HEK293 (cell line): ENCODE data around the gene ARL8B.

Source experiments
- CTCF ChIA-PET: fragments of 350-600 bp; formaldehyde crosslinking; extraction: SDS; loops from one replicate; lab custom pipeline; 2021; ENCODE audit warnings: antibody characterized with exemption; lab: Yijun Ruan, JAX
- POLR2A ChIA-PET: fragments of 300-600 bp; formaldehyde crosslinking; extraction: SDS; loops from one replicate; lab custom pipeline; 2020; ENCODE audit warnings: antibody characterized with exemption, inconsistent platforms; lab: Yijun Ruan, JAX
- H3K27ac ChIP-seq: fragments of 200-500 bp; sonication (Bioruptor generic); 2 replicates; pipeline ENCODE4 v1.5.1; 2014; ENCODE audit warnings: low read depth, low read length, control low read depth, inconsistent platforms; ENCODE audit errors: extremely low read depth
- H3K36me3 ChIP-seq, 2 experiments: fragments of 200-500 bp in 1 of 2; sonication (Bioruptor generic) in 1 of 2; 1 replicate in 1 of 2; 2 replicates in 1 of 2; pipeline ENCODE4 v1.5.1; 2014 to 2017; ENCODE audit warnings: inconsistent platforms in 2 of 2, low read length in 2 of 2; ENCODE audit not compliant: control insufficient read depth in 2 of 2, insufficient read depth in 1 of 2
- H3K4me1 ChIP-seq: fragments of 200-500 bp; sonication (Bioruptor generic); 2 replicates; pipeline ENCODE4 v1.5.1; 2014; ENCODE audit warnings: mild to moderate bottlenecking, low read length, inconsistent platforms; ENCODE audit not compliant: control insufficient read depth, insufficient read depth
- H3K4me3 ChIP-seq: 2 replicates; pipeline ENCODE4 v1.5.1; 2011; ENCODE audit warnings: low read depth, mild to moderate bottlenecking, control low read depth, low read length, moderate library complexity
- H3K9me3 ChIP-seq: fragments of 200-500 bp; sonication (Bioruptor generic); 2 replicates; pipeline ENCODE4 v1.5.1; 2014; ENCODE audit warnings: low read depth, low read length, inconsistent platforms; ENCODE audit not compliant: control insufficient read depth, insufficient read depth
- KLF7 ChIP-seq: fragments of 450-650 bp; formaldehyde crosslinking; IDR thresholded peaks from 2 replicates; pipeline ENCODE4 v1.5.1; 2016; ENCODE audit warnings: missing biosample characterization, missing genetic modification characterization, borderline replicate concordance
- MYNN ChIP-seq: fragments of 450-650 bp; formaldehyde crosslinking; IDR thresholded peaks from 2 replicates; pipeline ENCODE4 v1.5.1; 2016; ENCODE audit warnings: missing biosample characterization, missing genetic modification characterization, borderline replicate concordance
- RBAK ChIP-seq: fragments of 450-650 bp; formaldehyde crosslinking; IDR thresholded peaks from 2 replicates; pipeline ENCODE4 v1.5.1; 2016; ENCODE audit warnings: missing biosample characterization, missing genetic modification characterization
- SP2 ChIP-seq: fragments of 450-650 bp; formaldehyde crosslinking; IDR thresholded peaks from 2 replicates; pipeline ENCODE4 v1.5.1; 2016; ENCODE audit warnings: missing biosample characterization, missing genetic modification characterization
- SP3 ChIP-seq: fragments of 450-650 bp; formaldehyde crosslinking; IDR thresholded peaks from 2 replicates; pipeline ENCODE4 v1.5.1; 2016; ENCODE audit warnings: missing biosample characterization, missing genetic modification characterization
- WT1 ChIP-seq: fragments of 450-650 bp; formaldehyde crosslinking; IDR thresholded peaks from 2 replicates; pipeline ENCODE4 v1.5.1; 2016; ENCODE audit warnings: missing biosample characterization, missing genetic modification characterization
- ZBTB26 ChIP-seq: fragments of 450-650 bp; formaldehyde crosslinking; optimal IDR thresholded peaks from 2 replicates; pipeline ENCODE3; 2016; ENCODE audit warnings: missing biosample characterization, mild to moderate bottlenecking, missing genetic modification characterization
- ZIC2 ChIP-seq: fragments of 450-650 bp; formaldehyde crosslinking; IDR thresholded peaks from 2 replicates; pipeline ENCODE4 v1.5.1; 2016; ENCODE audit warnings: missing biosample characterization, missing genetic modification characterization
- ZNF140 ChIP-seq: fragments of 450-650 bp; formaldehyde crosslinking; IDR thresholded peaks from 2 replicates; pipeline ENCODE4 v1.5.1; 2016; ENCODE audit warnings: missing biosample characterization, missing genetic modification characterization
- ZNF157 ChIP-seq: fragments of 450-650 bp; formaldehyde crosslinking; IDR thresholded peaks from 2 replicates; pipeline ENCODE4 v1.5.1; 2016; ENCODE audit warnings: missing biosample characterization, missing genetic modification characterization
- ZNF202 ChIP-seq: fragments of 450-650 bp; formaldehyde crosslinking; IDR thresholded peaks from 2 replicates; pipeline ENCODE4 v1.5.1; 2016; ENCODE audit warnings: missing biosample characterization, missing genetic modification characterization, borderline replicate concordance
- ZNF26 ChIP-seq: fragments of 450-650 bp; formaldehyde crosslinking; IDR thresholded peaks from 2 replicates; pipeline ENCODE4 v1.5.1; 2016; ENCODE audit warnings: missing biosample characterization, missing genetic modification characterization
- ZNF302 ChIP-seq: fragments of 450-650 bp; formaldehyde crosslinking; IDR thresholded peaks from 2 replicates; pipeline ENCODE4 v1.5.1; 2016; ENCODE audit warnings: missing biosample characterization, missing genetic modification characterization, low read depth
- ZNF311 ChIP-seq: fragments of 450-650 bp; formaldehyde crosslinking; IDR thresholded peaks from 2 replicates; pipeline ENCODE4 v1.5.1; 2017; ENCODE audit warnings: missing biosample characterization, missing genetic modification characterization, borderline replicate concordance
- ZNF404 ChIP-seq: fragments of 450-650 bp; formaldehyde crosslinking; IDR thresholded peaks from 2 replicates; pipeline ENCODE4 v1.5.1; 2017; ENCODE audit warnings: missing biosample characterization, missing genetic modification characterization
- ZNF521 ChIP-seq: fragments of 450-650 bp; formaldehyde crosslinking; IDR thresholded peaks from 2 replicates; pipeline ENCODE4 v1.5.1; 2017; ENCODE audit warnings: missing biosample characterization, mild to moderate bottlenecking, missing genetic modification characterization
- ZNF558 ChIP-seq: fragments of 450-650 bp; formaldehyde crosslinking; IDR thresholded peaks from 2 replicates; pipeline ENCODE4 v1.5.1; 2016; ENCODE audit warnings: missing biosample characterization, missing genetic modification characterization
- ZNF571 ChIP-seq: fragments of 450-650 bp; formaldehyde crosslinking; IDR thresholded peaks from 2 replicates; pipeline ENCODE4 v1.5.0; 2017; ENCODE audit warnings: missing biosample characterization, missing genetic modification characterization
- ZNF585B ChIP-seq: fragments of 450-650 bp; formaldehyde crosslinking; IDR thresholded peaks from 2 replicates; pipeline ENCODE4 v1.5.1; 2016; ENCODE audit warnings: missing biosample characterization, missing genetic modification characterization
- ZNF629 ChIP-seq: fragments of 450-650 bp; formaldehyde crosslinking; IDR thresholded peaks from 2 replicates; pipeline ENCODE4 v1.5.1; 2017; ENCODE audit warnings: missing biosample characterization, missing genetic modification characterization
- ZNF837 ChIP-seq: fragments of 450-650 bp; formaldehyde crosslinking; IDR thresholded peaks from 2 replicates; pipeline ENCODE4 v1.5.1; 2016; ENCODE audit warnings: missing biosample characterization, missing genetic modification characterization
- ZSCAN4 ChIP-seq: fragments of 450-650 bp; formaldehyde crosslinking; IDR thresholded peaks from 2 replicates; pipeline ENCODE4 v1.5.1; 2017; ENCODE audit warnings: missing biosample characterization, missing genetic modification characterization
- TF ChIP-seq, protein P1 (sequence below): fragments of 450-650 bp; formaldehyde crosslinking; IDR thresholded peaks from 2 replicates; pipeline ENCODE4 v1.5.1; 2016; ENCODE audit warnings: missing biosample characterization, missing genetic modification characterization, borderline replicate concordance
- TF ChIP-seq, protein P2 (sequence below): fragments of 450-650 bp; formaldehyde crosslinking; IDR thresholded peaks from 2 replicates; pipeline ENCODE4 v1.5.1; 2017; ENCODE audit warnings: missing biosample characterization, missing genetic modification characterization

Gene ARL8B

DNA sequence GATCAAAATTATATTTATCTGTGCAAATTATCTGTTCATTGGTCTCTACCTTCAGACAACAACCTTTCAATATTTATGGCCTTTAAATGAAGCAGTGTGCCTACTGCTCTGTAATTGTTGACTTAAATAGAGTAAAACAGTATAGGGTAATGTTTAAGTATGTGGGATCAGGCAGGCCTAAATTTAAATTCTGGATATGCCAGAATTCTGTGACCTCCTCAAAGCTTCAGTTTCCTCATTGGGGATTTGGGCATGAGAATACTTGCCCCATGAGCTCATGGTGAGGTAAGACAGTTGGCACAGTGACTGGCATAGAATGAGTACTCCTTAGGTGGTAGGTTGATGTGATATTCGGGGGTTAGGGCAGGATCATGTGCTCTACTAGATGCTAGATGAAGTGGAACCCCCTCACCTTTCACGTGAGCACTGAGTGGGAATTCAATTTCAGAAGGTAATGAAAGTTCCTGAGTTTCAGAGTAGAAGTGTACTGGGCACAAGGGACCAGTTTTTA is 14.9 kb downstream of the ARL8B start (continued):
- TF ChIP-seq ZNF26 (tag by site-specific recombination) (no peak), ZNF404 (tag by site-specific recombination) (no peak), ZNF157 (tag by site-specific recombination) (no peak), ZNF629 (tag by site-specific recombination) (no peak), SP3 (no peak), ZNF140 (tag by site-specific recombination) (no peak), ZNF837 (tag by site-specific recombination) (no peak), ZNF521 (tag by site-specific recombination) (no peak), ZIC2 (tag by site-specific recombination) (no peak), ZNF202 (tag by site-specific recombination) (no peak), MYNN (tag by site-specific recombination) (no peak), ZSCAN4 (tag by site-specific recombination) (no peak), RBAK (tag by site-specific recombination) (no peak), ZNF558 (tag by site-specific recombination) (no peak)
- TF ChIP-seq, protein P1, sequence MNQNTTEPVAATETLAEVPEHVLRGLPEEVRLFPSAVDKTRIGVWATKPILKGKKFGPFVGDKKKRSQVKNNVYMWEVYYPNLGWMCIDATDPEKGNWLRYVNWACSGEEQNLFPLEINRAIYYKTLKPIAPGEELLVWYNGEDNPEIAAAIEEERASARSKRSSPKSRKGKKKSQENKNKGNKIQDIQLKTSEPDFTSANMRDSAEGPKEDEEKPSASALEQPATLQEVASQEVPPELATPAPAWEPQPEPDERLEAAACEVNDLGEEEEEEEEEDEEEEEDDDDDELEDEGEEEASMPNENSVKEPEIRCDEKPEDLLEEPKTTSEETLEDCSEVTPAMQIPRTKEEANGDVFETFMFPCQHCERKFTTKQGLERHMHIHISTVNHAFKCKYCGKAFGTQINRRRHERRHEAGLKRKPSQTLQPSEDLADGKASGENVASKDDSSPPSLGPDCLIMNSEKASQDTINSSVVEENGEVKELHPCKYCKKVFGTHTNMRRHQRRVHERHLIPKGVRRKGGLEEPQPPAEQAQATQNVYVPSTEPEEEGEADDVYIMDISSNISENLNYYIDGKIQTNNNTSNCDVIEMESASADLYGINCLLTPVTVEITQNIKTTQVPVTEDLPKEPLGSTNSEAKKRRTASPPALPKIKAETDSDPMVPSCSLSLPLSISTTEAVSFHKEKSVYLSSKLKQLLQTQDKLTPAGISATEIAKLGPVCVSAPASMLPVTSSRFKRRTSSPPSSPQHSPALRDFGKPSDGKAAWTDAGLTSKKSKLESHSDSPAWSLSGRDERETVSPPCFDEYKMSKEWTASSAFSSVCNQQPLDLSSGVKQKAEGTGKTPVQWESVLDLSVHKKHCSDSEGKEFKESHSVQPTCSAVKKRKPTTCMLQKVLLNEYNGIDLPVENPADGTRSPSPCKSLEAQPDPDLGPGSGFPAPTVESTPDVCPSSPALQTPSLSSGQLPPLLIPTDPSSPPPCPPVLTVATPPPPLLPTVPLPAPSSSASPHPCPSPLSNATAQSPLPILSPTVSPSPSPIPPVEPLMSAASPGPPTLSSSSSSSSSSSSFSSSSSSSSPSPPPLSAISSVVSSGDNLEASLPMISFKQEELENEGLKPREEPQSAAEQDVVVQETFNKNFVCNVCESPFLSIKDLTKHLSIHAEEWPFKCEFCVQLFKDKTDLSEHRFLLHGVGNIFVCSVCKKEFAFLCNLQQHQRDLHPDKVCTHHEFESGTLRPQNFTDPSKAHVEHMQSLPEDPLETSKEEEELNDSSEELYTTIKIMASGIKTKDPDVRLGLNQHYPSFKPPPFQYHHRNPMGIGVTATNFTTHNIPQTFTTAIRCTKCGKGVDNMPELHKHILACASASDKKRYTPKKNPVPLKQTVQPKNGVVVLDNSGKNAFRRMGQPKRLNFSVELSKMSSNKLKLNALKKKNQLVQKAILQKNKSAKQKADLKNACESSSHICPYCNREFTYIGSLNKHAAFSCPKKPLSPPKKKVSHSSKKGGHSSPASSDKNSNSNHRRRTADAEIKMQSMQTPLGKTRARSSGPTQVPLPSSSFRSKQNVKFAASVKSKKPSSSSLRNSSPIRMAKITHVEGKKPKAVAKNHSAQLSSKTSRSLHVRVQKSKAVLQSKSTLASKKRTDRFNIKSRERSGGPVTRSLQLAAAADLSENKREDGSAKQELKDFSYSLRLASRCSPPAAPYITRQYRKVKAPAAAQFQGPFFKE (tag by site-specific recombination): no peak

- ChIA-PET POLR2A (interaction anchor here (0.6 to 1.3 kb wide), 2 partner anchors 16 to 112 kb away, joined by 4 to 7 read pairs; partner anchors contain the start of gene ARL8B), CTCF (interaction anchor here (0.5 to 0.8 kb wide), 5 partner anchors 17 to 668 kb away, joined by 3 to 4 read pairs (median 3); no protein-coding TSS in a partner anchor)
- peaks cover 0 to 6% of the 10 kb centered on the region in 2 experiments; a peak in 1 of 3 replicates for H3K36me3 ChIP-seq
- H3K27ac ChIP-seq: no peak overlapping the region
- peaks cover 20% of the 10 kb centered on the region for H3K4me1 ChIP-seq
- no peak overlapping the region for H3K4me3 ChIP-seq
- H3K9me3 ChIP-seq: no peaks in the 10 kb centered on the region
- TF ChIP-seq, protein P2, sequence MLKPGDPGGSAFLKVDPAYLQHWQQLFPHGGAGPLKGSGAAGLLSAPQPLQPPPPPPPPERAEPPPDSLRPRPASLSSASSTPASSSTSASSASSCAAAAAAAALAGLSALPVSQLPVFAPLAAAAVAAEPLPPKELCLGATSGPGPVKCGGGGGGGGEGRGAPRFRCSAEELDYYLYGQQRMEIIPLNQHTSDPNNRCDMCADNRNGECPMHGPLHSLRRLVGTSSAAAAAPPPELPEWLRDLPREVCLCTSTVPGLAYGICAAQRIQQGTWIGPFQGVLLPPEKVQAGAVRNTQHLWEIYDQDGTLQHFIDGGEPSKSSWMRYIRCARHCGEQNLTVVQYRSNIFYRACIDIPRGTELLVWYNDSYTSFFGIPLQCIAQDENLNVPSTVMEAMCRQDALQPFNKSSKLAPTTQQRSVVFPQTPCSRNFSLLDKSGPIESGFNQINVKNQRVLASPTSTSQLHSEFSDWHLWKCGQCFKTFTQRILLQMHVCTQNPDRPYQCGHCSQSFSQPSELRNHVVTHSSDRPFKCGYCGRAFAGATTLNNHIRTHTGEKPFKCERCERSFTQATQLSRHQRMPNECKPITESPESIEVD (tag by site-specific recombination): peak; percentile 89
- peak; percentile 16; the same call in 1 of the 2 replicates for TF ChIP-seq SP2
- no peak; the same call in 1 of the 2 replicates for TF ChIP-seq ZNF585B
- no peak for TF ChIP-seq ZNF311
- TF ChIP-seq WT1 (tag by site-specific recombination): no peak
- no peak for TF ChIP-seq KLF7 (tag by site-specific recombination)
- no peak for TF ChIP-seq ZNF571
- no peak for TF ChIP-seq ZBTB26 (tag by site-specific recombination)
- TF ChIP-seq ZNF302 (tag by site-specific recombination): no peak
These were observed 16.3 kb downstream of the ARL8B start for GRCh38 chr3:5138214-5138981.
